ENCODE data around the gene SPATA22. TPM values are rescaled to one million over a fixed set of nuclear protein-coding genes. Genes with fewer than 3 reads are reported as not detected.
"Not testable (repeated sequence)": the region's sequence is repeated elsewhere in the genome, so short reads cannot be mapped to it uniquely, and the experiment has no call there.

Gene SPATA22
- total RNA-seq, 1 experiment from 2014 or later: not detected

GRCh38 chr17:3418222-3418621, 53.4 kb downstream of the SPATA22 start:
- Mint-ChIP-seq H3K4me1 (ENCODE audit: low read depth, unreplicated experiment) (peaks cover 8% of the 10 kb centered on the region), H3K27me3 (ENCODE audit: unreplicated experiment) (no peaks in the 10 kb centered on the region), H3K9me3 (ENCODE audit: low read depth, unreplicated experiment) (peaks cover 3% of the 10 kb centered on the region), H3K27ac (ENCODE audit: unreplicated experiment) (no peak overlapping the region), H3K4me3 (ENCODE audit: low read depth, unreplicated experiment) (no peak overlapping the region), H3K36me3 (ENCODE audit: insufficient read depth, unreplicated experiment) (no peaks in the 10 kb centered on the region)
- no peak for DNase-seq
- no TSS peak for BruUV-seq (replicated peaks)
- CTCF ChIA-PET: no interaction called here
- TF ChIP-seq CTCF (IDR thresholded peaks at IDR 0.05; ENCODE audit: unreplicated experiment): no peak
- intact Hi-C loops (cut with micrococcal nuclease; ENCODE audit: unreplicated experiment): no loop called here

- BruUV-seq (replicated peaks): no TSS peak
- Mint-ChIP-seq H3K4me3 (ENCODE audit: low read depth, unreplicated experiment) (no peak overlapping the region), H3K4me1 (ENCODE audit: low read depth, unreplicated experiment) (peaks cover under 1% of the 10 kb centered on the region), H3K9me3 (ENCODE audit: low read depth, unreplicated experiment) (no peaks in the 10 kb centered on the region), H3K36me3 (ENCODE audit: insufficient read depth, unreplicated experiment) (no peaks in the 10 kb centered on the region), H3K27ac (ENCODE audit: unreplicated experiment) (no peak overlapping the region), H3K27me3 (ENCODE audit: unreplicated experiment) (no peaks in the 10 kb centered on the region)
- intact Hi-C loops (cut with micrococcal nuclease; ENCODE audit: unreplicated experiment): no loop called here
- no peak for TF ChIP-seq CTCF (IDR thresholded peaks at IDR 0.05; ENCODE audit: unreplicated experiment)
- CTCF ChIA-PET: no interaction called here
- DNase-seq: no peak
These were observed 56.0 kb downstream of the SPATA22 start for GRCh38 chr17:3415610-3416009.

GRCh38 chr17:3412216-3412615, 59.4 kb downstream of the SPATA22 start:
- H3K4me1 Mint-ChIP-seq (ENCODE audit: low read depth, unreplicated experiment); BruUV-seq (replicated peaks); H3K9me3 Mint-ChIP-seq (ENCODE audit: low read depth, unreplicated experiment); H3K4me3 Mint-ChIP-seq (ENCODE audit: low read depth, unreplicated experiment); H3K36me3 Mint-ChIP-seq (ENCODE audit: insufficient read depth, unreplicated experiment); intact Hi-C loops (cut with micrococcal nuclease; ENCODE audit: unreplicated experiment); CTCF ChIA-PET; H3K27ac Mint-ChIP-seq (ENCODE audit: unreplicated experiment); DNase-seq; H3K27me3 Mint-ChIP-seq (ENCODE audit: unreplicated experiment): not testable (repeated sequence)

- intact Hi-C loops (cut with micrococcal nuclease; ENCODE audit: unreplicated experiment): no loop called here
- no peaks in the 10 kb centered on the region for H3K4me1 Mint-ChIP-seq (ENCODE audit: low read depth, unreplicated experiment)
- CTCF ChIA-PET: interaction anchor here (0.5 kb wide), 1 partner anchor 797 kb away, joined by 4 read pairs; no protein-coding TSS in a partner anchor
- H3K27me3 Mint-ChIP-seq (ENCODE audit: unreplicated experiment): no peaks in the 10 kb centered on the region
- no peak for DNase-seq
- no peak within 1 kb of the TSS for H3K4me3 Mint-ChIP-seq (ENCODE audit: low read depth, unreplicated experiment)
- no peak within 1 kb of the TSS for H3K27ac Mint-ChIP-seq (ENCODE audit: unreplicated experiment)
- no peaks in the 10 kb centered on the region for H3K36me3 Mint-ChIP-seq (ENCODE audit: insufficient read depth, unreplicated experiment)
- peaks cover 4% of the 10 kb centered on the region for H3K9me3 Mint-ChIP-seq (ENCODE audit: low read depth, unreplicated experiment)
- TF ChIP-seq CTCF (IDR thresholded peaks at IDR 0.05; ENCODE audit: unreplicated experiment): no peak
- BruUV-seq (replicated peaks): no TSS peak
These were observed 60.5 kb downstream of the SPATA22 start, which contains the start of gene OR3A3 for GRCh38 chr17:3411070-3411469. OR3A3 (plus strand) TSS chr17:3411370.

- BruUV-seq (replicated peaks); H3K9me3 Mint-ChIP-seq (ENCODE audit: low read depth, unreplicated experiment); CTCF ChIA-PET: not testable (repeated sequence)
These were observed 67.8 kb downstream of the SPATA22 start for GRCh38 chr17:3403856-3404255.

More at GRCh38 chr17:3403856-3404255, 67.8 kb downstream of the SPATA22 start:
- intact Hi-C loops (cut with micrococcal nuclease; ENCODE audit: unreplicated experiment); DNase-seq; H3K4me3 Mint-ChIP-seq (ENCODE audit: low read depth, unreplicated experiment); H3K27ac Mint-ChIP-seq (ENCODE audit: unreplicated experiment); H3K4me1 Mint-ChIP-seq (ENCODE audit: low read depth, unreplicated experiment); H3K36me3 Mint-ChIP-seq (ENCODE audit: insufficient read depth, unreplicated experiment): not testable (repeated sequence)
- peaks cover 32% of the 10 kb centered on the region for H3K27me3 Mint-ChIP-seq (ENCODE audit: unreplicated experiment)

Measured in Calu3 (cell line).